ENCODE measurements around the gene OR7C1.
"Not testable (repeated sequence)": the region's sequence is repeated elsewhere in the genome, so short reads cannot be mapped to it uniquely, and the experiment has no call there.

Gene OR7C1

DNA sequence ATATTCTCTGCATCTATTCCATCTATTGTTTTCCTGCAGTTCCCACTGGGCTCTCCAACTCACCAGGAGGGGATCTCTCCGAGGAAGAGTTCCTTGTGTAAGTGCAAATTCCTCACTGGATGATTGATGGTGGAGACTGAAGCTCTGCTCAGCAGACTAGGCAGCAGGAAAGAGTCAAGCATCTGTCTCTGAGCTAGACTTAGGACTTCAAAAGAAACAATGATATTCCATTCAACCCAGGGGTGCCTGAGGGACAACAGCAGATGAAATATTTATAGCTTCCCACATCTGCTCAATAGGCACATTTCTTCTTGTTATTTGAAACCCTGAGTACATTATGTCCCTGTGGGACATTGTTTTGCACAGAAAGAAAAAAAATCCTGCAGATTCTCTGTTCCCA is at the start of gene OR7C1, which contains the start of gene OR7A5:
Gene OR7C1 (minus strand): TSS at position 175 of the 400 bp plus-strand sequence. CDS start 35,049 bp downstream, outside the sequence.
Gene OR7A5 (minus strand): TSS at position 175 of the 400 bp plus-strand sequence. CDS start 6,944 bp downstream, outside the sequence.
- no peak for DNase-seq (ENCODE audit: low read depth in 2 of 2, low spot score in 1 of 2)

DNA sequence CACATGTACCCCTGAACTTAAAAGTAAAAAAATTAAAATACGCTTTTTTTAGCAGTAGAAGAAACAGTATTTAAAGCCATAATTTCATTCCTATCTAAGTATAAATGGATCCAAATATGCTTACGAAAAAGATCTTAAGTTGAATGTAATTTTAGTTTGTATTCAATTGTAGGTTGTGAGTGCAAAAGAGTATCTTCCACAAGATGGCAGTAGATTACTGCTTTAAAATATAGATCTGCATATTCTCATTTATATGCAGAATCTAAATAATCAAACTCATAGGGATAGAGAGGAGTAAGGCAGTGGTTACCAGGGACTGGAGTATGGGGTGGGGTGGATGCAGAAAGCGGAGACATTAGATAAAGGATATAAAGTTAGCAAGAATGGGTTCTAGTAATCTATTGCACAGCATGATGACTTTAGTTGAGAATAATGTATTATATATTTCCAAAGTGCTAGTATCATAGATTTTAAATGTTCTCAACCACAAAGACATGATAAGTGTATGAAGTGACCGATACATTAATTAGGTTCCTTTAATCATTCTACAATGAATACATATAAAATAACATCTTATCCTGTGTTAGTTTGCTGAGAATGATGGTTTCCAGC is 36.7 kb upstream of the OR7C1 start:
- no peak for DNase-seq (ENCODE audit: low read depth in 2 of 2, low spot score in 1 of 2)

GRCh38 chr19:14868497-14868896 is 33.5 kb upstream of the OR7C1 start:
- DNase-seq (ENCODE audit: low read depth in 2 of 2, low spot score in 1 of 2), result no peak

GRCh38 chr19:14848822-14849221 is 13.8 kb upstream of the OR7C1 start, which contains the start of gene OR7A10:
Gene OR7A10, minus strand, starts transcription at chr19:14848922. Its CDS starts 7,045 bp downstream, at chr19:14841877.
- DNase-seq (ENCODE audit: low read depth in 2 of 2, low spot score in 1 of 2), result no peak

GRCh38 chr19:14843578-14843977 is 8.6 kb upstream of the OR7C1 start:
- no peak for DNase-seq (ENCODE audit: low read depth in 2 of 2, low spot score in 1 of 2)

DNA sequence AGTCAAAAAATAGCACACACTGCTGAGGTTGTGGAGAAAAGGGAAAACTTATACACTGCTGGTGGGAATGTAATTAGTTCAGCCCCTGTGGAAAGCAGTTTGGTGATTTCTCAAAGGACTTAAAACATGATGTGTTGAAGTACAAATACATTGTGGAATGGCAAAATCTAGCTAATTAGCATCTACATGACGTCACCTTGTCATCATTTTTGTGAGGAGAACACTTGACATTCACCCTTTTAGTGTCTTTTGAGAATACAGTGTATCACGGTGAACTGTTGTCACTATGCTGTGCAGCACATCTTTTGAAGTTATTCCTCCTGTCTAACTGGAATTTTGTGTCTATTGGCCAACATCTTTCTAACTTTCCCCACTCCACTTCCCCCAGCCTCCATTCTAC is 8.2 kb upstream of the OR7C1 start:
- no peak for DNase-seq (ENCODE audit: low read depth in 2 of 2, low spot score in 1 of 2)

DNA sequence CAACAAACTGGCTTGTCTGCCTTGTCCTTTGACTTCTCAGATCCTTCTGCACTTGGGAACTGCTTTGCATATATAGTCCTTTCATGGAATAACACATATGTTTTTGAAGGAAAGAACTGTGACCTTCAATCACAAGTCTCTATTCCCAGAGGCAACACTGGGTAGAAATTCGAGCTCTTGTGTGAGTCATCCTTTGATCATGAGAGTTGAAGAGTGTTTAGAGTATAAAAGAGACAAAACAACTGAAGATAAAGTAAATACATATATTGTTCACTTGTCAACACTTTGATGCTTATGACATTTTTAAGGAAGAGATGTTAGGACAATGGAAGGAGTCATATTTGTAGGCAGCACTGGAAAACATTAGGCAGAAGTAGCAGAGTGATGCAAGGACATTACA is 5.2 kb upstream of the OR7C1 start:
- DNase-seq (ENCODE audit: low read depth in 2 of 2, low spot score in 1 of 2), result no peak

GRCh38 chr19:14837391-14837790 is 2.4 kb upstream of the OR7C1 start:
- DNase-seq (ENCODE audit: low read depth in 2 of 2, low spot score in 1 of 2), result no peak

DNA sequence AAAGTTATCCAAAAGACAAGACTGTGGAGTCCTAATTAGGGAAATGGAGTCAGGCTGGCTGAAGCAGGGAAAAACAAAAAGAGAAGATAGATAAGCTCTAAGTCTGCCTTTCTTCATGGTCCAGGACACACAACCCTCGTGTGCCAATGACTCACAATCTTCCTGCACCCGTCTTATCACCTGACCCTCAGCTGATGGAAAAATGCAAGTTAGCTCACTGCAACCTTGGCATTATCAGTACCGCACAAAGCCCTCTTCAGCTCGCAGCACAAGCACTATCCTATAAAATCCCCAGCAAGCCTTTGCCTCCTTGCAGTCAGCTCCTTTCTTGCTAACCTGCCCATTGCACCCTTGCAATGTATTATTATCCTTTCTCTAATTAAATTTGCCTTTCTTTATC is 4.3 kb downstream of the OR7C1 start:
- DNase-seq (ENCODE audit: low read depth in 2 of 2, low spot score in 1 of 2), result no peak

- DNase-seq (ENCODE audit: low read depth in 2 of 2, low spot score in 1 of 2), result no peak
Measured at GRCh38 chr19:14826006-14826405, 9.0 kb downstream of the OR7C1 start.

GRCh38 chr19:14821937-14822336 is 13.0 kb downstream of the OR7C1 start:
- DNase-seq (ENCODE audit: low read depth in 2 of 2, low spot score in 1 of 2), result no peak

- DNase-seq (ENCODE audit: low read depth in 2 of 2, low spot score in 1 of 2), result no peak
Measured at GRCh38 chr19:14818588-14818987, 16.4 kb downstream of the OR7C1 start.

DNA sequence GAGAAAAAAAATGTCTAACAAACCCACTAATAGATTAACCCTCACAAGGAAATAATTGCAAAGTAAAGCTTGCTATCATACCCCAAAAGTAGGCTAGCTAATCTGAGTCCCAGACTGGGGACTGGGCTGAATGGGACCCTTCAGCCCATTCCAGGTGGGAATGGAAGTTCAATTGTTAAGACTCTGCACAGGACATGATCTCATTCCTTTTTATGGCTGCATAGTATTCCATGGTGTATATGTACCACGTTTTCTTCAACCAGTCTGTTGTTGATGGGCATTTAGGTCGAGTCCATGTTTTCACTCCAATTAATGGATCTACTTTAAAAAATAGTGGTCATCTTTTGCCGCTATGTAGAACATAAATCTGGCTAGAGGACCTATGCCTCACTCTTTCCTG is 17.9 kb downstream of the OR7C1 start:
- DNase-seq (ENCODE audit: low read depth in 2 of 2, low spot score in 1 of 2), result no peak

GRCh38 chr19:14814982-14815652 is 19.9 kb downstream of the OR7C1 start:
- DNase-seq (ENCODE audit: low read depth in 2 of 2, low spot score in 1 of 2), result no peak

- no peak for DNase-seq (ENCODE audit: low read depth in 2 of 2, low spot score in 1 of 2)
Measured at GRCh38 chr19:14809272-14810057, 25.5 kb downstream of the OR7C1 start.

DNA sequence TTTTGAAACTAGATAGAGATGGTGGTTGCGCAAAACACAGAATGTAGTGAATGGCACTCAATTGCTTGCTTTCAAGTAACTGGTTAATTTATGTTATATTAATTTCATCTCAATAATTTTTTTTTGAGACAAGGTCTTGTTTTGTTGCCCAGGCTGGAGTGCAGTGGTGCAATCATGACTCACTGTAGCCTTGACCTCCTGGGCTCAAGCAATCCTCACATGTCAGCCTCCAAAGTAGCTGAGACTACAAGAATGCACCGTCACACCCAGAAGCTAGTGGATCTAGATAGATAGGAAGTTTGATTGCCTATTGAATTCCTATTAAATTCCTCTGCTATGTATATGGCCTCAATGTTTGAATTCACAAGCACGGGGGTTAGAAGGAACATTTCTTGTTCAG is 30.2 kb downstream of the OR7C1 start:
- DNase-seq (ENCODE audit: low read depth in 2 of 2, low spot score in 1 of 2), result no peak

- no peak for DNase-seq (ENCODE audit: low read depth in 2 of 2, low spot score in 1 of 2)
Measured at GRCh38 chr19:14798760-14799159, 36.2 kb downstream of the OR7C1 start.

DNA sequence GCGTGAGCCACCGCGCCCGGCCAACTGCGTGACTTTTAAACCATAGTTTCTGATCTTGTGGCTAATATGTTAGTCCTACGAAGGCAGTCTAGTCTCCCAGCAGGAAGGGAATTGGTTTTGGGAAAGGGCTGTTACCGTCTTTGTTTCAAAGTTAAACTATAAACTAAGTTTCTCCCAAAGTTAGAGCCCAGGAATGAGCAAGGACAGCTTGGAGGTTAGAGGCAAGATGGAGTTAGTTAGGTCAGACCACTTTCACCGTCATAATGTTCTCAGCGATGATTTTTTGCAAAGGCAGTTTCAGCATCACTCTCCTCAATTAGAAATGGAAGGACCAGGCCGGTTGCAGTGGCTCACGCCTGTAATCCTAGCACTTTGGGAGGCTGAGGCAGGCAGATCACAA is 39.0 kb downstream of the OR7C1 start:
- DNase-seq (ENCODE audit: low read depth in 2 of 2, low spot score in 1 of 2), result no peak

- DNase-seq (ENCODE audit: low read depth in 2 of 2, low spot score in 1 of 2), result no peak
Measured at GRCh38 chr19:14795078-14795721, 39.8 kb downstream of the OR7C1 start.

DNA sequence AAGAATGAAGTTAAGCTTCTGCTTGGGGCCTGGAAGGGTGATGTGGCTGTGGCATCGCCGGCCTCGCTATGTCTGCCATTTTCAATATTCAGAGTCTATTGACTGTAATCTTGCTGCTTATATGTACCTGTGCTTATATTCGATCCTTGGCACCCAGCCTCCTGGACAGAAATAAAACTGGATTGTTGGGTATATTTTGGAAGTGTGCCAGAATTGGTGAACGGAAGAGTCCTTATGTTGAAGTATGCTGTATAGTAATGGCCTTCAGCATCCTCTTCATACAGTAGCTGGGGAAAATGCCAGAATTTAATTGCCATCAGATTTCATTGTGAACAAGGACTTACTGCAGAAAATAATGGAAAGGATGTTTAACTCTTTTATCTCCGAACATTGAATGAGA is 42.7 kb downstream of the OR7C1 start:
- not testable (repeated sequence) for DNase-seq (ENCODE audit: low read depth in 2 of 2, low spot score in 1 of 2)

GRCh38 chr19:14786421-14786851 is 48.5 kb downstream of the OR7C1 start:
- DNase-seq (ENCODE audit: low read depth in 2 of 2, low spot score in 1 of 2), result no peak
